OCI-M1 (cell line): ENCODE measurements around the gene UBE2E2.
A peak's percentile ranks its signal among the peaks of the same experiment; 100 is the strongest.

Experiments
- DNase-seq: peaks from one replicate; lab custom pipeline; 2025; lab: John Stamatoyannopoulos, UW

The UBE2E2 gene

DNA sequence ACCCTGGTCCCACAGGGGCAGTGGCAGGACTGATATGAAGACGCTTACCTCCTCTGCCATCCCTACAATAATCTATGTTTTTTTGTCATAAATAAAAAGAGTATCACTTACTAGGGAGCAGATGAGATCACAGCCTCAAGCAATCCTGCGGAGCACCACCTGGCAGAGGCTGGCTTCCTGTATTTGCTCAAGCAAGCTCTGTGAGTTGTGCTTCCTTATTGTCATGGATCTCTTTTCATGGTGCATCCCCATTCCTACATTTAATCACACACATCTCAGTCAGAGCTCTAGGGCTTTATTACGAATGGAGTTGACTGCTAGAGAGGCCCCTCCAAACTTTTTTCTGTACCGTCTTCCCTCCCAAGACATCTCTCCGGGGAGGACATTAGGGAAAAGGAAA lies 186.0 kb downstream of the UBE2E2 start:
- no peak for DNase-seq

DNA sequence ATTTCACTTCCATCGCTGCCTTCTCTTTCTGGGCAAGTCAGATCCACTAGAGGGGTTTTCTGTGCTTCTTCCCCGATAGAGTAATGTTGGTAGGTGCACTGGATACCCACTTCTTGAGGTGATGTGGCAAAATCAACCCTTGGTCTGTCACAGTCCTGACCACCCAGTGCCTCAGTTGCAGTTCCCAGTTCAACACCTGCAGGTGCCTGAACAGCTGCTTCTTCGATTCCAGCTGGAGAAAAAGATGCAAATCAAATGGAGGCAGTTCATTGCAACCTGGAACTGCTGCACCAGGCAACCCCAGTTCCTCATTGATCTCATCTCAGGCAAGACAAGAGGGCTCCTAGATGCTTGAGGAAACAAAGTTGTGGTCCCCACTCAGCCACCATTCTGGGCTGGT lies 186.6 kb downstream of the UBE2E2 start:
- DNase-seq = no peak

DNA sequence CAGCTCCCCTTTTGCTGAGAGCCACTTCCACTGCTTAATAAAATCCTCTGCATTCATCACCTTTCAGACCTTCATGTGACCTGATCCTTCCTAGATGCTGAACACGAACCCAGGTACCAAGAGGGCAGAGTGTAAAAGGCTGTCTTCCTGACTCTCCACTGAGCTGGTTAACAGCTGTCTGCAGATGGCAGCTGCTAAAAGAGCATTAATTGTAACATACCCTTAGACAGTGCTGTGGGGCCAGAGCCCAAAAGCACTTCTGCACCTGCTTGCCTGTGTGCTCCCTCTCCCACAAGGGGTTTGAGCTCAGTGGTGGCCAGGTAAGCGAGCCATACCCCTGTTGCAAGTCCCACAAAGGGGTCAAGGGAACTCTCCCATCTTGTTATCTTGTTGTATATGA lies 187.3 kb downstream of the UBE2E2 start:
- DNase-seq = no peak

DNA sequence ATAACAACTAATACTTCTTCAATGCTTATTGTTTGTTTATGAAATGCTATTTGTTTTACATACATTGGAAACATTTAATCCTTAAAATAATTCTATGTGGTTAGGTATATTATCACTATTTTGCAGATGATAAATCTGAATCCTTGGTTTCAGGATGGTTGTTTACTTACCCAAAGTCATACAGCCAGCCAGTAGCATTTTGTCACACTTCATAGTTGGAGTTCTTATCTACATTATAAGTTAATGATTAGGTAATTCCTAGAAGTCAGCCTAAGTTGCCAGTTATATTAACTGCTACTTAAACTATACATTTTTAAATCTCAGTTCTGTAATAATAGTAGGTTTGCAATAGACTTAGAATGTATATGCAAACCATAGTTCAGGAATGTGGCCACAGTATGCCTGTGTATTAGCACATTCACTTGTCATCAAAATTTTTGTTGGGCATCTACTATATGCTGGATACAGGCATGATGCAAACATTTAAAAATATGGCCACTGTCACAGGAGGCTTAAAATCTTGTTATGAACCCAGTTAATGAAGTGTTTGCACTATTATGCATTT lies 187.9 kb downstream of the UBE2E2 start:
- DNase-seq = no peak

DNA sequence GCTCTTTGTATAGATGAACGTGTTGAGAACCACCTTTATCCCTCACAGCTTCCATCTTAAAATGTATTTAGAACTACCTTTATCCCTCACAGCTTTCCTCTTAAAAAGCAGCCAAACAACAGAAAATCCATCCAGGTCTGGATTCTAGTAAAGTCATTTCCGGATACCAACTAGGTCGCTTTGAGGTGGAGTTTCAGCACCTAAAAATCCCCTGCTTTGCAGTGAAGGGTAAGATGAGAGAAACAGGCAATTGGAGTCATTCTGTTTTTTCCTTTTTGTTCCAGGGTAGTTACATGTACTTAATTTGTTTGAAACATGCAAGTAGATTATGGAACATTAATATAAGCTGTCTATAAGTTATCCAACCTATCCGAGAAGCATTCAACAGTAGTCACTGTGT lies 192.0 kb downstream of the UBE2E2 start:
- no peak for DNase-seq

DNA sequence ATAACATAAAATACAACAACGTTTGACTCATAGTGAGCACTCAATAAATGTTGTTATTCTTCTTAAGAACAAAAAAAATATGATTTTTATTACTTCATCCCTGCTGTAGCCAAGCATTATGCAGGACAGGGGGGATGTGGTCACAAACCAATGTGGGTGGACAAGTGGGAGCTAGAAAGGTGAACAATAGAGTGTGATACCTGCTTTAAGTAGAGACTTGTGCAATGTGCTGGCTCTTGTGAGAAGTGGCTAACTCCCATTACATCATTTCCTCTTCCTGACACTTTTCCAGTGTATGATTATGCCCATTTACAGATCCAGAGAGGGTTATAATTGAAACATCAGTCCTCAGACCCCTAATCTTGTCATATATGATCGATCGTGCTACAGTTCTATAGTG lies 193.6 kb downstream of the UBE2E2 start:
- DNase-seq = no peak

DNA sequence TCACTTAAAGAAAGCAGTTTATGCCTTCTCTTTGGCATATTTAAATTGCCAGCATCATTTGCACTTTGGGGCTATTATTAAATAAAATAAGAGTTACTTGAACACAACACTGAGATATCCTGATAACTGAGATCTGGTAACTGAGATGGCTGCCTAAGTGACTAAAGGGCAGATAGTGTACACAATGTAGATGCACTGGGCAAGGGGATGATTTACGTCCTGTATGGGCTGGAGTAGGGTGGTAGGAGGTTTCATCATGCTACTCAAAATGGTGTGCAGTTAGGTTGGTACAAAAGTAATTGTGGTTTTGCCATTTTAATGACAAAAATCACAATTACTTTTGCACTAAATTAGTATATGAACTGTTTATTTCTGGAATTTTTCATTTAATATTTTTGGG lies 196.1 kb downstream of the UBE2E2 start:
- DNase-seq = no peak

DNA sequence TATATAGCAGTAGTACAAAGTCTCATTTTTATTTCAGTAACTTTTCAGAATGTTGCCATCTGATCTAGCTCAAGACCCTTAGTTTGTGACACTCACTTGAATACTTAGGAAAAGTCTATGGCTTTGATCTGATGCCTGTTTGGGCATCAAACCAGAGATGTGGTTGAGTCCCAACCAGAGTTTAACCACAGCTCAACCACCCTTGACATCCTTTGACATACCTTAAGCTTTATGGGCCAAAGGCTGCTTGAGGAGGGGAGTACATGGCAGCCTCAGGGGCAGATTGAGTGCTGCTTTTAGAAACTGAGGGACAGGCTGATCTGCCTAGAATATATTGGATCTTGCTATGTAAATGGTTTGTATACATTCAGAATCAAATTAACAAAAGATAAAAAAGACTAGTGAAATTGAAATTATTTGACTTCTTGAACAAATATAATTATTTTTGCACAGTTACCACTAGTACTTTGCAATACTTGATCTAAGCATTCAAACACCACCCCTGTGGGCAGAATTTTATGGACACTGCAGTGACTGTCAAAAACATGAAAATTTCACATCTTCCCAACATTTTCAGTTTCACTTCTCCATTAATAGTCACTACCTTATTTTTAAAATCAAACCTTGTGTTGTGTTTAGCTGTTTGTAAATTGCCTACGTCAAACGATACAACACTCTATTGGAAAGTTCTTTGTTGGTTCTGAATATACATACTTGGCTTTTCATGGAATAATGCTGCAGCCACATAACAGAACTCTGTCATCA lies 199.8 kb downstream of the UBE2E2 start:
- no peak for DNase-seq

DNA sequence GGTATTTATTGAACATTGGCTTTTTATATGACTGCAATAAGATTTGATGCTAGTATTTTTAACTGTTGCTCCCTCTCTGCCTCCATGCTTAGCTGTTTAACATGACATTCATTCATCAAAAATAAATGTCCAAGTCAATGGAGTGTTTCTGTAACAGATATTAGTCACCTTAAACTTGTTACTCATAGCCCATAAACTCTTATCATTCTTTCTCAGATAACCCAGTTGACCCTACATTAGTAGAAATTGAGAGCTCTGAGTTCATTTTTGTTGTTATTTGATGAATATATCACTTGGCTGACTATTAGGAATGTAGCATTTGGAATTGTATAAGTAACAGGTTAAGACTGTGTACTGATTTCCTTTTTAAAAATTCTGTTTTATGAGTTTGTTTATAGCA lies 201.1 kb downstream of the UBE2E2 start:
- DNase-seq = no peak

DNA sequence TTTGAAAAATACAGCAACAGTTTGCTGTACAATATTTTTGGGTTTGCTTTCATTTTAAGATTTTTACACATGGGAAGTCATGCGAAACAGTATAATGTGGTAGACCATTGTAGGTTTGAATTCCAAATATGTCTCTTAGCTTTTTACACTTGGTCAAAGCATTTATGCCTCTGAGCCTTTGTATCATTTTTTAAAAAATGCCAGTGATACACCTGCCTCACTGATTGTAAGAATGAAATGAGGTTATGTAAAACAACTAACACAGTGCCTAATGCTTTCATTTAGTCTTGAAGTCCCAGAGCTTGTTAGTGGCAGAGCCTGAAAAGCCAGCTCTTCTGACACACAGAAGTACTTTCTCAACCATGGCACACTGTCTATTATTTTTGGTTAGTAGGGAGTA lies 202.0 kb downstream of the UBE2E2 start:
- DNase-seq = no peak

DNA sequence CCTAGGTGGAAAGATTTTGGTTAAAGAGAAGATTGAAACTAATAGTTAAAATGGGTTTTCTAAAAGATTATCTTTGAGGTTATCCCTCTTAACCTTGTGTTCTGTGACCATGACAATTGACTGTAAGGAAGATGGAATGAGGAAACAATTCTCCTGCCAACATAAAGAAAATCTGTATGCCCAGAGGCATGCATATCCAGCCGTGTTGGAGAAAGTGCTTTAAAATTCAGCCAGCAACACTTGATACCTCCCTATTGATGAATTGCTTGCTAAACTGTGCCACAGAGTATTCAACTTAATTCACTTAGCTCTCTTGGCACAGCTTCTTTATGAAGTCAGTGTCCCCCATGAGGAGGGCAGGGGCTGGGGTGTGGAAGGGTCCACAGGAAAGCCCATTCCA lies 203.5 kb downstream of the UBE2E2 start:
- DNase-seq = no peak

DNA sequence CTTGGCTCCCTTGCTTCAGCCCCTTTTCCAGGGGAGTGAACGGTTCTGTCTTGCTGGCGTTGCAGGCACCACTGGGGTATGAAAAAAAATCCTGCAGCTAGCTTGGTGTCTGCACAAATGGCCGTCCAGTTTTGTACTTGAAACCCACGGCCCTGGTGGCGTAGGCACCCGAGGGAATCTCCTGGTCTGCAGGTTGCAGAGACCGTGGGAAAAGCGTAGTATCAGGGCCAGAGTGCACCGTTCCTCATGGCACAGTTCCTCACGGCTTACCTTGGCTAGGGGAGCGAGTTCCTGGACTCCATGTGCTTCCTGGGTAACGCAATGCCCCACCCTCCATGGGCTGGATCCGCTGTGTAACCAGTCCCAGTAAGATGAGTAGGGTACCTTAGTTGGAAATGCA lies 214.9 kb downstream of the UBE2E2 start:
- no peak for DNase-seq

DNA sequence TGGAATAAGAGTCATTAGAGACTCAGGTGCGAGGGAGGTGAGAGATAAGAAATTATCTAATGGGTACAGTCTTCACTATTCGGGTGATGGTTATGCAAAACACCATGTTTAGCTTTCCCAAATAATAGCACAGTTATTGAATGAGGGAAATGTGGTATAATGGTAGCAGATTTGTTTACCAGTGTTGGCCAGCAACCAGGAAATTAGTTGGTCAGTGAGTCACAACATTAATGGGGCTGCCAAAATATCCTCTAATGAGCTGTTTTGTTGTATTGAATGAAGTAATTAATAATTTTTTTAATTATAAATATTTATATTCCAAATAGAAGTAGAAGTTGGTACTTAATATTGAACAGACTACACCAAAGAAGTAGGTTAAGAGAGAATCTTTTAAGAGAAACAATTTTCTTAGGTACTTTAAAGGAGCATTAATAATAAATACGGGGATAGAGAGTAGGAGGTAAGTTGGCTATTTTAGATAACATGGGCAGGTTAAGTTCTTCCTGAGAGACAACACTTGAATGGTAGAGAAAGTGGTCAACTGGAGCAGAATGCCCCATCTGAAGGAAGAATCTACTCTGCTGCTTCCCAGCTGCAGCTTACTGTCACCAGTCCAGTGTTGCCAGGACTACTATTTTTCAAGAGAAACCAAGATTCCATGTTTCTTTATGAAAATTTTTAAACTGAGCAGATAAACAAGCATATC lies 218.8 kb downstream of the UBE2E2 start:
- DNase-seq = no peak

DNA sequence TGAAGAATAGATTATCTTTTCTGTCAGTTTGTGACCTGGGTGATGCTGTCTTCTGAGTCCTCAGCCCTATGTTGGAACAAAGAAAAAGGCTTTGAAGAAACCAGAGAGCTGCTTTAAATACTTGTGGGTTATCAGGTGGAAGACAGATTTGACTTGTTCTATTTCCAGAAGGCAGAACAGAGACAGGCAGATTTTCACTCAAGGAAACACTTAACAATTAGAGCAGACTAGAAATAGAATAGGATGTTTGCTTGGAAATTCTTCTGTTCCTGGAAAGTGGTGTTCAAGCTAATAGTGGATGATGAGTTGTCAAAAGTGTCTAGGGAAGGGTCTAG lies 219.4 kb downstream of the UBE2E2 start:
- no peak for DNase-seq

DNA sequence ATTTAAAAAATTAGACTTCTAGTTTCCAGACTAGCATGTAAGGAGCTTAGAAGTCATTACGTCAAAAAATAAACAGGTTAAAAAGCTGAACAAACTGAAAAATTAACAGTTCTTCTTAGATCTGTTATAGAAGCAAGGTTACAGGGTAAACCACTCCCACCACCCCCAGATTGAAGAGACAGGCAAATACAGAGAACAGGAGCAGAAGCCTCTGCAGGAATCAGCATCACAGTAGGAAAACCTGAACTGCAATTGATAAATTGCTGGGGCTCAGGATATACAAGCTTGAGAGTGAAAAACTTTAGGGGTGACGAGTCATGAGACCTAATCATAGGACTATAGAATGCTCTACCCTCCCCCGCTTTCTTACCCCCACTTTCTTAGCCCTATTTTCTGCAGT lies 222.3 kb downstream of the UBE2E2 start:
- no peak for DNase-seq

DNA sequence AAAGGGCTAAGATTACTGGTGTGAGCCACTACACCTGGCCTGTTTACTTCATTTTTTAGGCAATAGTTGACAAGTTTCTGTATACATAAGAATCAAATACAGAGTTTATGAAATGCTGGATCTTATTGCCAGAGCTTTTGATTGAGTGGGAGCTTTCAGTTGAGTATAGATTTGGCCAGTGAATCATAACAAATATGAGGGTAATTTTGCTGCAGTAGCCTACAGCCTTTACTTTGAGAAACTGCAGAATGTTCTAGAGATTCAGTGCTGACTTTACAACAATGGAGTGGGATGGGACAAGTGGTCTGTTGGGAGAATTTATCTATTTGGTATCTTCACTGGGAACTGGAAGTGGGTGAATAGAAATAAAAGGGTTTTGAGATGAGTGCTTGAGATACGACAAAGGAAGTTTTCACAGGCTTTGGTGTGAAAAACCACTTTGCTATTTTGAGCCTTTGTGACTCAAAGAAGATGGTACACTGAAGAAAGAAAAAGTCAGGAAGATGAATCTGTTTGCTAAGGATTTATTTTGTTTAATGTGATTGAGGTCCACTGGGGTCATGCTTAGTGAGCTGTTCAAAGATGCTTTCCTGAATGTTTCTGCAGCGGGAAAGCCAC lies 227.8 kb downstream of the UBE2E2 start:
- DNase-seq = no peak

DNA sequence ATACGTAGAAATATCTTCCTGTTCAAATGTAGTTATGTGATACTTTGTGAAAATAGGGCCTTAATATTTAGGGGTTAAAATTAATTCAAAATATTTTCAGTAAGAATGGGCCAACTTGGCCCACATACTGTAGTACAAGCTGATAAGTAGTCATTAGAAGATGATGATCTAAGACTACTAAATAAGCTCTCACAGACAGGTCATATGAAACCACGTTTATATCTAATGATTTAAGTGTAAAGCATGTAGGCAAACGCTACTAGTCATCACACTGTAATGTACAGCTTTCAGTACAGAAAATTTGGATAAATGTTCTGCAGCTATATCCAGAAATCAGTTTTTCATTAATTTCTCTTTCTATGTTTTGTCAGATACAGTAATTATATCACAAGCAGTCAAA lies 228.6 kb downstream of the UBE2E2 start:
- DNase-seq = no peak

DNA sequence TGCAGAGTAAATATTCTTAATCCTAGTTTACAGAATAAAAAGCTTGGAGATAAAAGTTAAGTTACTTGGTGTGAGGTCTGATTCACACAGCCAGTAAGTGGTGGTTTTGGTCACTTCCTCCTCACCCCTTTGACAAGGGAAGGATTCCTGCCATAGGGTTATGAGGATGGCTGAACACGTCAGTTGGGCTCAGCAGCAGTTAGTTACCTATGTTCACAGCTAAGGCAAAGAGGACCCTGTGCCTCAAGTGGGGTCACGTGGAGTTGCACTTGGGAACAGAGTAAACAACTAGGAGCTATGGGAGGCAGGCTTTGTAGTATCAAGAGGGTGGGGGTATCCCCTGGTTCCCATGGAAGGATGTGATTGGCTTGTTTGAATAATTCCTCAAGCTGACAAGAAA lies 232.2 kb downstream of the UBE2E2 start:
- peak; percentile 1 for DNase-seq

DNA sequence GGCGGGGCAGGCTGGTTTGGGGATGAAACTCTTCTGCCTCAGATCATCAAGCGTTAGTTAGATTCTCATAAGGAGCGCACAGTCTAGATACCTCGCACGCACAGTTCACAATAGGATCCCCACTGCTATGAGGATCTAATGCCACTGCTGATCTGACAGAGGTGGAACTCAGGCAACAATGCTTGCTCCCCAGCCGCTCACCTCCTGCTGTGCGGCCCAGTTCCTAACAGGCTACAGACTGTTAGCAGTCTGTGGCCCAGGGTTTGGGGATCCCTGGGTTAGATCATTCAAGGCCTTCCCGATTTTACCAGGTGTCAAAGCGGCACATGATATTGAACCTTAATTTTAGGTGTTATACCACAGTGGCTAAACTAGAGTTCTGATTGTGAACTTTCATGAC lies 232.8 kb downstream of the UBE2E2 start:
- no peak for DNase-seq

DNA sequence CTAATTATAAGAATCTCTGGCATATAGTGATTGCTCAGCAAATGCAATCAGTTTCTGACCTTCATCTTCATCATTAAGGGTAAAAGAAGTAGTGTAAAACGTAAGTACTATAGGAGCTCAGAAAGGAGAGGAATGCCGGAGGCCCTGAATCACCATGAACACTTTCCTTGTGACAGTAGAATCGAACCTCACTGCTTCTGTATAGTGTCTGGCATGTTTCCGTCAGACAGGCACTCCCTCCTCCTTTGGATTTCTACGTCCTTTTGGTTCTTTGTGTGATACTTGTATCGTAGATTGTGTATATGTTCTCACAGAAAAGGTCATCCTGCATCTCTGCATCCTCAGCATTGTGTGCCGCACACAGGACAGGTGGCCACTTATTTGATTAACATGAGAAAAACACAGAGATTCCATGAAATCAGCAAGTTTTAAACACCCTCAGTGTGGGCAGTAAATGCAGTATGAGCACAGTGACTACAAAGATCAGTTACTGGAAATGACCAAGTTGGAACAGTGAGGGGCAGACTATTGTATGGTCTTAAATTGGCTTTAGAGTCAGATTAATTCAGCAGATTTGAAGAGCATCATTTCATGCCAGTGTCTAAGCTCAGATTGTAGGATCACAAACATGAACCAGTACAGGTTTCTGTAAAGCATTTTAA lies 234.5 kb downstream of the UBE2E2 start:
- DNase-seq = no peak

DNA sequence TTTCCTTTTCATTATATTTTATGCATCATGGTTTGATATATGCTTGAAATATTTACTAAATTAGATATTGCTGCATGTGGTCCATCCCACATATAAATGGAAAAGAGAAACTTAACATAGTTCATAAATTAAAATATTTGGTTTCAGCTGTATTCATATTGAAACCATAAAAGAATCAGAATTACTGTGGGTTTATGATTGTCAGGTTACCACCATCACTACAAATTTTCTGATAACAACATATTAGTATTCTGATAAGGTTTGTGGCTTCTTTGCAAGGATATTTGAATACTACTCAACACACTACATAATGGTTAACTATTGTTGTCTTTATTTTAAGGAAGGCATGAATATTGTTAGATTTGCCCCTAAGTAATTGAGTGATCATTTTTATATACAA lies 235.5 kb downstream of the UBE2E2 start:
- no peak for DNase-seq

DNA sequence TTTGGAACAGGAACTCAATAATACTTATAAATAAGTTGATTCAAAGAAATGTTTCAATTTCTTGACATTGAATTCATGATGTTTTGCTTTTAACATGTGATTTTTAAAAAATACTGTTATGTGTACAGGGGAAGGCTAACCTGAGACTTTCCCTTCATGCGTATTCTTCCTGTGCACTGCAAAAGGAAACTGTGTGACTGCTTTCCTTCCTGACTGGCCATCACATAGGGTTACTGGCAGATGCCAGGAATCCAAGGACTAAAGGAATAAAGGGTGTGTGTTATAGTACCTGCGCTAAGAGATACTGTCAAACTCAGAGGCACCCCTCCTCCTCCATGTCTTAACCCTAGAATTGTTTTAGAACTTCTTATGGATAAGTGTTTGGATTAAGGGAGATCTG lies 236.0 kb downstream of the UBE2E2 start:
- no peak for DNase-seq
